CD8-positive, alpha-beta memory T cell (primary cell): ENCODE measurements around the gene BCKDHB. TPM values are rescaled to one million over a fixed set of nuclear protein-coding genes. Genes with fewer than 3 reads are reported as not detected.

Experiments used
- CTCF ChIA-PET: fragments of 350-600 bp; sonication (Branson Sonifier 250); formaldehyde crosslinking; loops from one replicate; lab custom pipeline; 2021; ENCODE audit warnings: antibody characterized with exemption; lab: Charles Lee
- POLR2A ChIA-PET: fragments of 350-600 bp; sonication (Branson Sonifier 250); formaldehyde crosslinking; loops from one replicate; lab custom pipeline; 2021; ENCODE audit warnings: antibody characterized with exemption; lab: Charles Lee
- DNase-seq, 5 donors: peaks; one replicate each; pipeline versions ENCODE4 v3.0.0 to v3.0.0-alpha.2; 2020 to 2022; ENCODE audit warnings: mixed read lengths in 1 of 5
- H3K27ac ChIP-seq: one replicate; pipeline ENCODE4 v1.7.0; 2013; ENCODE audit warnings: low read depth, mild to moderate bottlenecking, low read length, moderate library complexity
- H3K27me3 ChIP-seq: 2 replicates; pipeline ENCODE4 v1.7.0; 2013; ENCODE audit warnings: low read length, mild to moderate bottlenecking; ENCODE audit not compliant: insufficient read depth, poor library complexity, severe bottlenecking
- H3K36me3 ChIP-seq: 2 replicates; pipeline ENCODE4 v1.7.0; 2013; ENCODE audit warnings: mild to moderate bottlenecking, low read length, moderate library complexity; ENCODE audit not compliant: insufficient read depth
- H3K4me1 ChIP-seq: 2 replicates; pipeline ENCODE4 v1.7.0; 2013; ENCODE audit warnings: mild to moderate bottlenecking, low read length, moderate library complexity; ENCODE audit not compliant: insufficient read depth
- H3K4me3 ChIP-seq: 2 replicates; pipeline ENCODE4 v1.7.0; 2013; ENCODE audit warnings: mild to moderate bottlenecking, low read length
- H3K9me3 ChIP-seq: 2 replicates; pipeline ENCODE4 v1.7.0; 2013; ENCODE audit warnings: mild to moderate bottlenecking, low read length
- H3K27ac Mint-ChIP-seq, 8 donors: one replicate each; pipeline ENCODE4 v1.8.0; 2020 to 2021; ENCODE audit warnings: mixed read lengths in 8 of 8, mild to moderate bottlenecking in 6 of 8, inconsistent platforms in 3 of 8, moderate library complexity in 3 of 8
- H3K27me3 Mint-ChIP-seq, 2 donors: one replicate each; pipeline ENCODE4 v1.8.0; 2020 to 2021; ENCODE audit warnings: mixed read lengths in 2 of 2, mild to moderate bottlenecking in 1 of 2, moderate library complexity in 1 of 2
- H3K36me3 Mint-ChIP-seq, 3 donors: one replicate each; pipeline ENCODE4 v1.8.0; 2020 to 2021; ENCODE audit warnings: mixed read lengths in 3 of 3, inconsistent platforms in 1 of 3, mild to moderate bottlenecking in 1 of 3
- H3K4me1 Mint-ChIP-seq, 3 donors: one replicate each; pipeline ENCODE4 v1.8.0; 2020 to 2021; ENCODE audit warnings: mixed read lengths in 3 of 3, inconsistent platforms in 1 of 3, mild to moderate bottlenecking in 1 of 3
- H3K4me3 Mint-ChIP-seq, 7 donors: one replicate each; pipeline ENCODE4 v1.8.0; 2020 to 2021; ENCODE audit warnings: mixed read lengths in 7 of 7, mild to moderate bottlenecking in 6 of 7, moderate library complexity in 4 of 7, inconsistent platforms in 2 of 7
- H3K9me3 Mint-ChIP-seq, 5 donors: one replicate each; pipeline ENCODE4 v1.8.0; 2020 to 2022; ENCODE audit warnings: mixed read lengths in 5 of 5, mild to moderate bottlenecking in 3 of 5, moderate library complexity in 2 of 5, inconsistent platforms in 1 of 5
- polyA plus RNA-seq: library from polyadenylated mRNA; unstranded; fragments of 300-500 nt; fragmentation: Illumina TruSeq; gene quantifications from one replicate; pipeline ENCODE4 v1.2.3, GENCODE V29; 2021
- total RNA-seq, 2 experiments: library from RNA; stranded (reverse); gene quantifications; one replicate each; pipeline ENCODE4 v1.2.3, GENCODE V29; 2021

The BCKDHB gene
- total and polyA plus RNA-seq, 3 experiments from 2014 or later: 14.4 to 19.8 (median 15.0) TPM

DNA sequence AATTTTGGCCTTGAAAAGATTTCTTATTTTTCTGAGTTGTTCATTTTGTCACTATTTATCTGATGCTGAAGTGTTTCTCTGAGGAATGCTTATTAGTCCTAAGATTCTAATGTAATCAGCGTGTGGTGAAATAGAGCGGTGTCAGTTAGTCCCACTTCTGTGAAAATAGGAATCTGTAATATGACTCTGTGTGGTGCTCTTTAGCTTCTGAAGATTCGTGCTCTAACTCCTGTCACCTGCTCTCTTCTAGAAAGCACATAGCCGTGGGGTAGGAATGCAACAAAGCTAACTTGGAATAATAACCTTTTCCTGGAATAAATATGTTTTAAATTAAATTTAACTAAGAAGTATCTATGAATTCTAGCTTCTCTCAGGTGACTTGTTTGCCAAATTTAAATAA, 90.4 kb downstream of the BCKDHB start:
- Mint-ChIP-seq H3K36me3 (peaks cover 0 to 10% (median 4%) of the 10 kb centered on the region in 3 donors), H3K27me3 (no peaks in the 10 kb centered on the region), H3K4me1 (no peaks in the 10 kb centered on the region), H3K9me3 (no peaks in the 10 kb centered on the region), H3K4me3 (no peak overlapping the region), H3K27ac (peak overlapping the region in 1 of 8 donors; percentile 41)
- no peaks in the 10 kb centered on the region for H3K27me3 ChIP-seq
- no peaks in the 10 kb centered on the region for H3K36me3 ChIP-seq
- no peaks in the 10 kb centered on the region for H3K9me3 ChIP-seq
- ChIA-PET CTCF (no interaction called here), POLR2A (no interaction called here)
- no peaks in the 10 kb centered on the region for H3K4me1 ChIP-seq
- no peak overlapping the region for H3K27ac ChIP-seq
- H3K4me3 ChIP-seq: no peak overlapping the region
- no peak for DNase-seq

DNA sequence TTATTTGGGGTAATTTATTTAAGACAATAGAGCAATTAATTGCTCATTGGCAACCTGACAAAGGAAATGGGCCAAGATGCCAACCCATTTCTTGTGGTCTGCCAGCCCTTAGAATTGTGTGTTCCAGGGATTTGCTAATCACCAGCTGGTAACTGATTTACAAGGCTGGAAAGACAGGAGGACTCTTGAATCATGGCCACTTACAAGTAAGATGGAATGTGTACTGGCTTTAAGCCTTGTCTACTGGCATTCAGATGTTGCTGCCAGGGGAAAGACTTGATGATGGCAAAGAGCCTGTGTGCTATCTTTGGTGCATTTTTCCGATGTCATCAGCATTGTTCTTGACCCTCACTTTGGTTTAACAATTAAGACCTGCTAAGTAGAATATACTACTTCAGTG, 91.0 kb downstream of the BCKDHB start:
- Histone ChIP-seq H3K27ac (no peak overlapping the region), H3K4me1 (no peaks in the 10 kb centered on the region), H3K9me3 (no peaks in the 10 kb centered on the region), H3K36me3 (no peaks in the 10 kb centered on the region), H3K4me3 (no peak overlapping the region), H3K27me3 (no peaks in the 10 kb centered on the region)
- H3K27me3 Mint-ChIP-seq: no peaks in the 10 kb centered on the region
- H3K9me3 Mint-ChIP-seq: no peaks in the 10 kb centered on the region
- H3K4me3 Mint-ChIP-seq: no peak overlapping the region
- ChIA-PET POLR2A (no interaction called here), CTCF (no interaction called here)
- DNase-seq: no peak
- H3K36me3 Mint-ChIP-seq: peaks cover 0 to 10% (median 4%) of the 10 kb centered on the region in 3 donors
- H3K4me1 Mint-ChIP-seq: no peaks in the 10 kb centered on the region
- H3K27ac Mint-ChIP-seq: peak overlapping the region in 1 of 8 donors; percentile 65

DNA sequence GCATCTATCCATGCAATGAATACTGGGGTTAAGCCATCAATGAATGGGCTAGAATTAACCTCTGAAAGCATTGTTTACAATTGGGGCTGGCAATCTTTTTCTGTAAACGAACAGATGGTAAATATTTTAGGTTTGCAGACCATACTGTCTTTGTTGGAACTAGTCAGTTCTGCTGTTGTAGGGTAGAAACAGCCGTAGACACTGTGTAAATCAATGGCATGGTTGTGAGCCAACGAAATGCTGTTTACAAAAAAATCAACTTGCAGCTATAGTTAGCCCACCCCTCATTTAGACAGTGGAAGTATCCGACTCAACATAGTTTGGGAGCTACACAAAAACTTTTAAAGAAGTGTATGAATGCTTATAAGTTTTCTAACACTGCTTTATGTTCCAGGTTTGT, 91.5 kb downstream of the BCKDHB start:
- H3K27ac Mint-ChIP-seq: peak overlapping the region in 1 of 8 donors; percentile 24
- H3K36me3 ChIP-seq: no peaks in the 10 kb centered on the region
- POLR2A ChIA-PET: no interaction called here
- no peaks in the 10 kb centered on the region for H3K4me1 ChIP-seq
- no peaks in the 10 kb centered on the region for H3K27me3 ChIP-seq
- H3K27ac ChIP-seq: no peak overlapping the region
- no peak overlapping the region for H3K4me3 ChIP-seq
- no peaks in the 10 kb centered on the region for H3K4me1 Mint-ChIP-seq
- CTCF ChIA-PET: no interaction called here
- H3K9me3 ChIP-seq: no peaks in the 10 kb centered on the region
- peaks cover 5 to 11% (median 8%) of the 10 kb centered on the region in 3 donors for H3K36me3 Mint-ChIP-seq
- H3K9me3 Mint-ChIP-seq: no peaks in the 10 kb centered on the region
- no peaks in the 10 kb centered on the region for H3K27me3 Mint-ChIP-seq
- no peak for DNase-seq
- H3K4me3 Mint-ChIP-seq: no peak overlapping the region

DNA sequence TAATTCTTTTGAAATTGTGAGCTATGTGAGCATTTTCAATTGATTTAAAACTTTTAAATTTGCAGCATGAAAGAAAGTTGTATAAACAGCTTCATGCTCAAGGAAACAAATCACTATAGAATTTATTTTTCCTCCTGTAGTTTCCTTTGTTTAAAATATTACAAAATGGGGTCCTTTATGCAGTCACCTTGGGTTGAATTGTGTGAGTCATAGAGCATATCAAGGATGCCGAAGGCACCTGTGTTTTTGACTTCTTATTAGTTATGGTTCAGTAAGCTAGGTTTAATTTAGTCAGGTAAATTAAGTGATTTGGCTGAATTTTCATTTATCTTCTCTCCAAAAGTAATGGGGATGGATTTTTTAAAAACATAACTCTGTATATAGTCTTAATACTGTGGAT, 96.8 kb downstream of the BCKDHB start:
- no peak for DNase-seq
- H3K4me3 Mint-ChIP-seq: no peak overlapping the region

DNA sequence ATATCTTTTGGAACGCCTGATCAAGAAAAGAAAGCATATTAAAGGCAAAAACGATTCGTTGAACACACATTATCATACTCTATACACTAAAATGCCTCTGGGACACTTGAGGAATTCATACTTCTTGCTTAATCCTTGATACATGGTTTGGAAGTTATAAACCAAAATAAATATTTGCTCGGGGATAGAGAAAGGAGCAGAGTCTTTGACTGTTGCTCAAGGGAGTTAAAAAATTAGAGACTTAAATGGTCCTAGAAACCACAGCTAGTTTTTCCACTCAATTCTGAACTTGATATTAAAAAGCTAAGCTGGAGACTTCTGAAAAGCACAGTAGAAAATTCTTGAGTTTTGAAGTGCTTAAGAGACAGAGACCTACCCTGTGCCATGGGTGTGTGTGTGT, 98.9 kb downstream of the BCKDHB start:
- no peaks in the 10 kb centered on the region for H3K4me1 Mint-ChIP-seq
- H3K9me3 Mint-ChIP-seq: no peaks in the 10 kb centered on the region
- POLR2A ChIA-PET: no interaction called here
- H3K36me3 ChIP-seq: peaks cover 3% of the 10 kb centered on the region
- H3K27me3 ChIP-seq: no peaks in the 10 kb centered on the region
- no peak overlapping the region for H3K27ac ChIP-seq
- H3K36me3 Mint-ChIP-seq: peaks cover 17 to 24% (median 18%) of the 10 kb centered on the region in 3 donors
- H3K27ac Mint-ChIP-seq: peak overlapping the region in 1 of 8 donors; percentile 2
- H3K9me3 ChIP-seq: no peaks in the 10 kb centered on the region
- no peaks in the 10 kb centered on the region for H3K27me3 Mint-ChIP-seq
- CTCF ChIA-PET: interaction anchor here (1.7 kb wide), 1 partner anchor 9 kb away, joined by 10 read pairs; no protein-coding TSS in a partner anchor
- DNase-seq: no peak
- H3K4me3 ChIP-seq: no peak overlapping the region
- no peaks in the 10 kb centered on the region for H3K4me1 ChIP-seq
- no peak overlapping the region for H3K4me3 Mint-ChIP-seq

More for the DNA sequence above, 96.8 kb downstream of the BCKDHB start:
- H3K27ac ChIP-seq: no peak overlapping the region
- CTCF ChIA-PET: interaction anchor here (0.9 kb wide), 1 partner anchor 11 kb away, joined by 3 read pairs; no protein-coding TSS in a partner anchor
- Mint-ChIP-seq H3K36me3 (peaks cover 17 to 24% (median 18%) of the 10 kb centered on the region in 3 donors), H3K9me3 (no peaks in the 10 kb centered on the region), H3K27me3 (no peaks in the 10 kb centered on the region), H3K27ac (no peak overlapping the region), H3K4me1 (no peaks in the 10 kb centered on the region)
- H3K4me3 ChIP-seq: no peak overlapping the region
- H3K9me3 ChIP-seq: no peaks in the 10 kb centered on the region
- POLR2A ChIA-PET: interaction anchor here (0.6 kb wide), 1 partner anchor 11 kb away, joined by 3 read pairs; no protein-coding TSS in a partner anchor
- H3K27me3 ChIP-seq: no peaks in the 10 kb centered on the region
- no peaks in the 10 kb centered on the region for H3K4me1 ChIP-seq
- peaks cover 3% of the 10 kb centered on the region for H3K36me3 ChIP-seq

DNA sequence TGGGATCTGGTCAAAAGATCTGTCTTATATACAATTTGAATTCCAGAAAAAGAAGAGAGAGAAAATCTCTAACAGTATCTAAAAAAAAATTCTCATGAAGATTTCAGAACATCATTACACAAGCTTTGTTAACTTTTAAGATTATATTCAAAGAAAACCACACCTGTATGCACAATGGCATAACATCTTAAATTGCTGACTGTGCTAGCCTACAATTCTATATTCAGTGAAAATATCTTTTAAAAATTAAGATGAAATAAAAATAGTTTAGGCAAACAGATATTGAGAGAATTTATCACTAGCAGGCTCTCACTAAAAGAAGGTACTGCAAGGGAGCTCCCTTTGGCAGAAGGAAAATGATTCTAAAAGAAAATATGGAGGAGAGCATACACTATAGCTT, 100.3 kb downstream of the BCKDHB start:
- H3K27ac ChIP-seq: no peak overlapping the region
- Mint-ChIP-seq H3K4me1 (peaks cover 0 to 6% (median 0%) of the 10 kb centered on the region in 3 donors), H3K27ac (no peak overlapping the region), H3K4me3 (no peak overlapping the region), H3K36me3 (peaks cover 15 to 21% (median 17%) of the 10 kb centered on the region in 3 donors), H3K9me3 (no peaks in the 10 kb centered on the region), H3K27me3 (no peaks in the 10 kb centered on the region)
- no peaks in the 10 kb centered on the region for H3K9me3 ChIP-seq
- no peaks in the 10 kb centered on the region for H3K27me3 ChIP-seq
- ChIA-PET CTCF (no interaction called here), POLR2A (no interaction called here)
- H3K36me3 ChIP-seq: peaks cover 3% of the 10 kb centered on the region
- H3K4me3 ChIP-seq: no peak overlapping the region
- no peak for DNase-seq
- H3K4me1 ChIP-seq: no peaks in the 10 kb centered on the region

DNA sequence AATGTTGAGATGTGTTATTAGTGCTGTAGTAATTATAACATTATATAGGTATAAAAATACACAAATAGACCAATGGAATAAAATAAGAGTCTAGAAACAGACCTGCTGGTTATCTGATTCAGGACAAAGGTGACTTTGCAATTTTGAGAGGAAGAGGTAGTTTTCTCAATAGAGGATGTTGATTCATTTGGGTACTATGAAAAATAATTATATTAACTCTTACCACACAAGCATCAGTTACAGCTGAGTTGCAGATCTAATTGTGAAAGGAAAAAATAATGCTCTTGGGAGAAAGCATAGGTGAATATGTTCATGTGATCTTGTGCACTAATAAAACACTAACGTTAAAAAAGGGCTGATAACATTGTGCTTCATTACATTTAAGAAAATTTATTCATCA, 103.0 kb downstream of the BCKDHB start:
- H3K9me3 ChIP-seq: no peaks in the 10 kb centered on the region
- ChIA-PET POLR2A (no interaction called here), CTCF (no interaction called here)
- Mint-ChIP-seq H3K27me3 (no peaks in the 10 kb centered on the region), H3K4me1 (peaks cover 0 to 6% (median 0%) of the 10 kb centered on the region in 3 donors), H3K27ac (no peak overlapping the region), H3K36me3 (peaks cover 2 to 7% (median 6%) of the 10 kb centered on the region in 3 donors), H3K4me3 (no peak overlapping the region), H3K9me3 (no peaks in the 10 kb centered on the region)
- no peaks in the 10 kb centered on the region for H3K27me3 ChIP-seq
- DNase-seq: no peak
- no peak overlapping the region for H3K27ac ChIP-seq
- H3K4me1 ChIP-seq: no peaks in the 10 kb centered on the region
- peaks cover 3% of the 10 kb centered on the region for H3K36me3 ChIP-seq
- no peak overlapping the region for H3K4me3 ChIP-seq

DNA sequence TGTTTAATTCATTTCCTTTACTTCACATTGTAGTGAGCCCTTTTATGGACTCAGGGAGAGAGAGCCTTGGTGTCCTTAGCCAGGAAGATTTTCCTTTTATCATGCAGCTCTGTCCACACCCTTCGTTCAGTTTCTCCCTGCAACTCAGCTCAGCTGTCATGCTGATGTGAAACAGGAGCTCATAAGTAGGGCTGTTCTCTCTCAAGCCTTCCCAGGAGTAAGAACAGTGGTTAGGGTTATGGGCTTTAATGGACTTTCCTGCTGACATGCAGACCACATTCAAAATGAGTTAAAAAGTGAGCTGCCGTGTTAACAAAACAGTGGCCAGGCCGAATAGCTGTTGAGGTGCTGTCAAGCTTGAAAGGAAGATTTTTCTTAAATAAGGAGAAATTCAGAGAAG, 104.1 kb downstream of the BCKDHB start:
- no peak overlapping the region for H3K4me3 Mint-ChIP-seq

More for the DNA sequence above, 104.1 kb downstream of the BCKDHB start:
- H3K36me3 Mint-ChIP-seq: peaks cover 0 to 8% (median 1%) of the 10 kb centered on the region in 3 donors
- H3K27me3 Mint-ChIP-seq: no peaks in the 10 kb centered on the region
- CTCF ChIA-PET: no interaction called here
- POLR2A ChIA-PET: no interaction called here
- peak overlapping the region in 1 of 8 donors; percentile 32 for H3K27ac Mint-ChIP-seq
- no peak overlapping the region for H3K27ac ChIP-seq
- peaks cover 0 to 6% (median 0%) of the 10 kb centered on the region in 3 donors for H3K4me1 Mint-ChIP-seq
- H3K4me1 ChIP-seq: no peaks in the 10 kb centered on the region
- H3K36me3 ChIP-seq: no peaks in the 10 kb centered on the region
- no peaks in the 10 kb centered on the region for H3K9me3 ChIP-seq
- no peaks in the 10 kb centered on the region for H3K27me3 ChIP-seq
- DNase-seq: no peak
- H3K4me3 ChIP-seq: no peak overlapping the region
- no peaks in the 10 kb centered on the region for H3K9me3 Mint-ChIP-seq
